ENCODE data around the gene OTOP1. TPM values are rescaled to one million over a fixed set of nuclear protein-coding genes. Genes with fewer than 3 reads are reported as not detected.
A peak's percentile ranks its signal among the peaks of the same experiment; 100 is the strongest.
"Not testable (repeated sequence)": the region's sequence is repeated elsewhere in the genome, so short reads cannot be mapped to it uniquely, and the experiment has no call there.

The OTOP1 gene
- total RNA-seq, 2 donors from 2014 or later = not detected

GRCh38 chr4:4249866-4250265 lies 23.1 kb upstream of the OTOP1 start:
- peaks cover 10% of the 10 kb centered on the region for H3K4me1 ChIP-seq (replicated peaks)
- intact Hi-C loops (cut with DNase I) = loop anchor here (2.0 to 5.0 kb wide), 2 partner anchors 41 to 82 kb away; partner anchors contain the start of genes LYAR and ZBTB49
- DNase-seq (ENCODE audit: low spot score) = no peak
- H3K36me3 ChIP-seq = no peaks in the 10 kb centered on the region
- no peak overlapping the region for H3K27ac ChIP-seq
- WGBS = 50% methylated on average over 8 of the region's 8 CpGs
- no peaks in the 10 kb centered on the region for H3K27me3 ChIP-seq (replicated peaks; ENCODE audit: insufficient read depth)
- no peaks in the 10 kb centered on the region for H3K9me3 ChIP-seq
- TF ChIP-seq CTCF (IDR thresholded peaks at IDR 0.05) (no peak), POLR2AphosphoS5 (IDR thresholded peaks at IDR 0.05) (no peak), POLR2A (IDR thresholded peaks at IDR 0.05) (no peak)
- H3K4me3 ChIP-seq = no peak overlapping the region

GRCh38 chr4:4249342-4249741 lies 22.6 kb upstream of the OTOP1 start:
- not testable (repeated sequence) for H3K36me3 ChIP-seq; H3K27ac ChIP-seq; H3K9me3 ChIP-seq; H3K27me3 ChIP-seq (replicated peaks; ENCODE audit: insufficient read depth); DNase-seq (ENCODE audit: low spot score); H3K4me3 ChIP-seq; H3K4me1 ChIP-seq (replicated peaks)
- intact Hi-C loops (cut with DNase I) = loop anchor here (2.0 kb wide), 1 partner anchor 41 kb away; the partner anchor contains the start of genes LYAR and ZBTB49
- WGBS = 93% methylated on average over 15 of the region's 15 CpGs

GRCh38 chr4:4248885-4249203 lies 22.1 kb upstream of the OTOP1 start:
- Histone ChIP-seq H3K9me3 (no peaks in the 10 kb centered on the region), H3K36me3 (no peaks in the 10 kb centered on the region), H3K4me3 (peak overlapping the region; percentile 78 to 90), H3K4me1 (replicated peaks) (peaks cover 10% of the 10 kb centered on the region), H3K27ac (peak overlapping the region; percentile 90 to 93), H3K27me3 (replicated peaks; ENCODE audit: insufficient read depth) (no peaks in the 10 kb centered on the region)
- no peak for DNase-seq (ENCODE audit: low spot score)
- intact Hi-C loops (cut with DNase I) = loop anchor here (2.0 kb wide), 1 partner anchor 42 kb away; the partner anchor contains the start of genes LYAR and ZBTB49
- 15% methylated on average over 10 of the region's 10 CpGs for WGBS
- TF ChIP-seq POLR2AphosphoS5 (IDR thresholded peaks at IDR 0.05) (no peak), POLR2A (IDR thresholded peaks at IDR 0.05) (no peak), CTCF (IDR thresholded peaks at IDR 0.05) (no peak)

GRCh38 chr4:4248029-4248884 lies 21.5 kb upstream of the OTOP1 start, which contains the start of gene TMEM128:
Gene TMEM128, minus strand, starts transcription at chr4:4248223. Its CDS starts 21 bp downstream, at chr4:4248202.
- Histone ChIP-seq H3K4me1 (replicated peaks) (peaks cover 10% of the 10 kb centered on the region), H3K27ac (peak within 1 kb of the TSS; percentile 90 to 93), H3K9me3 (no peaks in the 10 kb centered on the region), H3K27me3 (replicated peaks; ENCODE audit: insufficient read depth) (no peaks in the 10 kb centered on the region), H3K36me3 (peaks cover 0 to 2% of the 10 kb centered on the region in 2 donors), H3K4me3 (peak within 1 kb of the TSS; percentile 78 to 90)
- intact Hi-C loops (cut with DNase I) = loop anchor here (2.0 kb wide), 1 partner anchor 43 kb away; the partner anchor contains the start of genes LYAR and ZBTB49
- peak; percentile 92 for DNase-seq (ENCODE audit: low spot score)
- TF ChIP-seq POLR2AphosphoS5 (IDR thresholded peaks at IDR 0.05) = peak; percentile 95
- peak; percentile 33 for TF ChIP-seq POLR2A (IDR thresholded peaks at IDR 0.05)
- peak in 2 of 4 experiments; percentile 28 to 36 for TF ChIP-seq CTCF (IDR thresholded peaks at IDR 0.05)
- WGBS = 1% methylated on average over 61 of the region's 62 CpGs

- intact Hi-C loops (cut with DNase I) = loop anchor here (2.0 kb wide), 1 partner anchor 43 kb away; the partner anchor contains the start of genes LYAR and ZBTB49
- DNase-seq (ENCODE audit: low spot score) = no peak
- WGBS = 0% methylated on average over 12 of the region's 12 CpGs
- Histone ChIP-seq H3K27ac (peak overlapping the region; percentile 90 to 93), H3K9me3 (no peaks in the 10 kb centered on the region), H3K36me3 (peaks cover 0 to 2% of the 10 kb centered on the region in 2 donors), H3K4me1 (replicated peaks) (peaks cover 10% of the 10 kb centered on the region), H3K4me3 (peak overlapping the region; percentile 78 to 90), H3K27me3 (replicated peaks; ENCODE audit: insufficient read depth) (no peaks in the 10 kb centered on the region)
- TF ChIP-seq CTCF (IDR thresholded peaks at IDR 0.05) (no peak), POLR2AphosphoS5 (IDR thresholded peaks at IDR 0.05) (no peak), POLR2A (IDR thresholded peaks at IDR 0.05) (no peak)
Observed at GRCh38 chr4:4247696-4248028, 20.9 kb upstream of the OTOP1 start.

Data from prostate gland (tissue), 2 donors.